Natural killer cell treated with Interleukin-12 subunit alpha and Interleukin-12 subunit beta and Interleukin-15 and Interleukin-18, amount 100 ng/mL, for 72 hours (primary cell): ENCODE measurements around the gene YWHAE. TPM values are rescaled to one million over a fixed set of nuclear protein-coding genes. Genes with fewer than 3 reads are reported as not detected.
"Not testable (repeated sequence)": the region's sequence is repeated elsewhere in the genome, so short reads cannot be mapped to it uniquely, and the experiment has no call there.

Experiments used
- ATAC-seq, 2 donors: fragments of 150-1000 bp; cut with Tn5 transposase in 1 of 2; sonication (Bioruptor Pico), chemical (Tn5 transposase) in 1 of 2; 2 replicates each; pipeline ENCODE4 v1.10.0; 2021
- DNase-seq: peaks from one replicate; pipeline ENCODE4 v3.0.0; 2022; ENCODE audit warnings: low spot score
- H3K27ac Mint-ChIP-seq, 2 donors: 1 replicate in 1 of 2; 2 replicates in 1 of 2; pipeline ENCODE4 v1.8.0; 2022; ENCODE audit warnings: mixed read lengths in 2 of 2, mild to moderate bottlenecking in 1 of 2, moderate library complexity in 1 of 2
- H3K27me3 Mint-ChIP-seq, 2 donors: 1 replicate in 1 of 2; 2 replicates in 1 of 2; pipeline ENCODE4 v1.8.0; 2022; ENCODE audit warnings: mixed read lengths in 2 of 2
- H3K36me3 Mint-ChIP-seq: one replicate; pipeline ENCODE4 v1.8.0; 2022; ENCODE audit warnings: mixed read lengths
- H3K4me1 Mint-ChIP-seq, 2 donors: 1 replicate in 1 of 2; 2 replicates in 1 of 2; pipeline ENCODE4 v1.8.0; 2022; ENCODE audit warnings: low read depth in 2 of 2, mixed read lengths in 2 of 2, mild to moderate bottlenecking in 1 of 2
- H3K4me3 Mint-ChIP-seq: one replicate; pipeline ENCODE4 v1.8.0; 2022; ENCODE audit warnings: mixed read lengths
- H3K9me3 Mint-ChIP-seq: 2 replicates; pipeline ENCODE4 v1.8.0; 2022; ENCODE audit warnings: mixed read lengths
- total RNA-seq, 2 donors: library from RNA; stranded (reverse); gene quantifications; one replicate each; pipeline ENCODE4 v1.2.3, GENCODE V29; 2022

Gene YWHAE
- total RNA-seq, 2 donors from 2014 or later: 365 to 407 TPM

DNA sequence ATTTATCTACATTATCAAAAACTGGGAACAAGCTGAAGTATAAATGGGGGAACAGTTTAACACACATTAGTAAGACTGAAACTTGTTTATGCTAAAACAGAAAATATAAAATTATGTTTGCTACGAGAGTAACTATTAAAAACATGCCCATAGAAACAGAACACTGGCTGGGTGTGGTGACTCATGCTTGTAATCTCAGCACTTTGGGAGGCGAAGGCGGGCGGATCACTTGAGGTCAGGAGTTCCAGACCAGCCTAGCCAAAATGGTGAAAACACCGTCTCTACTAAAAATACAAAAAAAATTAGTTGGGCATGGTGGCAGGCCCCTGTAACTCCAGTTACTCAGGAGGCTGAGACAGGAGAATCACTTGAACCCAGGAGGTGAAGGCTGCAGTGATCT is 39.7 kb downstream of the YWHAE start:
- H3K36me3 Mint-ChIP-seq: peaks cover 23% of the 10 kb centered on the region
- ATAC-seq: peak in 1 of 2 donors; percentile 60
- peak overlapping the region; percentile 45 for H3K4me3 Mint-ChIP-seq
- H3K27me3 Mint-ChIP-seq, H3K9me3 Mint-ChIP-seq, DNase-seq: not testable (repeated sequence)
- H3K4me1 Mint-ChIP-seq: peaks cover 36 to 53% of the 10 kb centered on the region in 2 donors
- H3K27ac Mint-ChIP-seq: peak overlapping the region; percentile 30 to 81

DNA sequence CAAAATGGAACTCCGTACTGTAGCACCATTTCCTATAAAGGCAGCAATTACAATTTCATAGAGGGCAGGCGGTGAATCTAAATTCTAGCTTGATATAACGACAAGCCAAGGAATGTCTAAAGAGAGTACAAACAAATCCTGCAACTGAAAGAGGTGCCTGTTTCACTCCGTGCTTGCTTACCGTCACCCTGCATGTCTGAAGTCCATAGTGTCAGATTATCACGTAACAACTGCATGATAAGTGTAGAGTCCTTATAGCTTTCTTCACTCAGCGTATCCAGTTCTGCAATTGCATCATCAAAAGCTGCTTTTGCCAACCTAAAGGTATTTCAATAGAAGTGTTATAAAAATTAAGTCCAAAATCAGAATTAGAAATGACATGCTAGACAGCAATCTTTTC is 46.0 kb downstream of the YWHAE start:
- DNase-seq: no peak
- Mint-ChIP-seq H3K4me3 (no peak overlapping the region), H3K27me3 (no peaks in the 10 kb centered on the region), H3K27ac (no peak overlapping the region), H3K4me1 (peaks cover 11 to 16% of the 10 kb centered on the region in 2 donors), H3K9me3 (no peaks in the 10 kb centered on the region), H3K36me3 (peaks cover 19% of the 10 kb centered on the region)
- ATAC-seq: no peak

DNA sequence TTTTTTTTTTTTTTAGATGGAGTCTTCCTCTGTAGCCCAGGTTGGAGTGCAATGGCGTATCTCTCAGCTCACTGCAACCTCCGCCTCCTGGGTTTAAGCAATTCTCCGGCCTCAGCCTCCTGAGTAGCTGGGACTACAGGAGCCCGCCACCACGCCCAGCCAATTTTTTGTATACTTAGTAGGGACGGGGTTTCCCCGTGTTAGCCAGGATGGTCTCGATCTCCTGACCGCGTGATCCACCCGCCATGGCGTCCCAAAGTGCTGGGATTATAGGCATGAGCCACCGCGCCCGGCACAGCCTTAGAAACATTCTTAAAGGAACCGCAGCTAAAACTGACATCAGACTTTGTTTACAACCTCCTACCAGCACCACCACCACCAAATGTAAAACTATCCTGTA is 47.5 kb downstream of the YWHAE start:
- Mint-ChIP-seq H3K27ac (peak overlapping the region in 1 of 2 donors; percentile 38), H3K4me1 (peaks cover 16% of the 10 kb centered on the region in 2 donors), H3K36me3 (peaks cover 19% of the 10 kb centered on the region)
- H3K9me3 Mint-ChIP-seq, DNase-seq, ATAC-seq, H3K4me3 Mint-ChIP-seq, H3K27me3 Mint-ChIP-seq: not testable (repeated sequence)

DNA sequence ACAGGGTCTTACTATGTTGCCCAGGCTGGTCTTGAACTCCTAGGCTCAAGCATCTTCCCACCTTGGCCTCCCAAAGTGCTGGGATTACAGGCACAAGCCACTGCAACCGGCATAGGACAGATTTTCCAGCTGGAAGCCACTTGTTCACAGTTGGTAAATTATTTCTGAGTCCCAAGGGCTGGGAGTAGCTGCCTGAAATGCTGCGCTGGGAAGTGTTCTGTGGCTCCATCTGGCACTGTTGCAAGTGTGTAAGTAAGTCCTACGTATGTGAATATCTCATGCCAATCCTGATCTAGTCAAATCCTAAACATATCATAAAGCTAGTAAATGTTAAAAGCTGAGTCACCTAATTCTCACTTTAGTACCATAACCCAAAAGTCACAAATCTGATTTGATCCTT is 48.1 kb downstream of the YWHAE start:
- ATAC-seq (no peak), DNase-seq (no peak)
- Mint-ChIP-seq H3K36me3 (peaks cover 19% of the 10 kb centered on the region), H3K27me3 (no peaks in the 10 kb centered on the region), H3K9me3 (no peaks in the 10 kb centered on the region), H3K4me3 (no peak overlapping the region), H3K27ac (no peak overlapping the region), H3K4me1 (peaks cover 18% of the 10 kb centered on the region in 2 donors)

DNA sequence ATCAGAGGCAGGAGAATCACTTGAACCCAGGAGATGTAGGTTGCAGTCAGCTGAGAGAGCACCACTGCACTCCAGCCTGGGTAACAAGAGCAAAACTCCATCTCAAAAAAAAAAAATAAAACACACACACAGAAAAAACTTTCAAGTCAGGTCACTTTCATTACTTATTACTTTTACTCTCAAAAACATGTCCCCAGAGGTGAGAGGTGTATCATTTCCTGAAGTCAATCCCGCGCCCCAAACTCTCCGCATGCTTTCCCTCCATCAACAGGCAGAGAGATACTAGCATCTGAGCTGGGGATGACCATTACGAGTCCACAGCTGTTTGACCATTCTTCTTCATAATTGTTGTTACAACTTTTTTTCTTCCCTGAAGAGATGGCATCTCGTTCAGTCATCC is 48.7 kb downstream of the YWHAE start:
- Mint-ChIP-seq H3K4me1 (peaks cover 16 to 21% of the 10 kb centered on the region in 2 donors), H3K27me3 (no peaks in the 10 kb centered on the region), H3K4me3 (no peak overlapping the region), H3K27ac (peak overlapping the region in 1 of 2 donors; percentile 59), H3K36me3 (peaks cover 19% of the 10 kb centered on the region), H3K9me3 (no peaks in the 10 kb centered on the region)
- ATAC-seq: no peak
- no peak for DNase-seq

DNA sequence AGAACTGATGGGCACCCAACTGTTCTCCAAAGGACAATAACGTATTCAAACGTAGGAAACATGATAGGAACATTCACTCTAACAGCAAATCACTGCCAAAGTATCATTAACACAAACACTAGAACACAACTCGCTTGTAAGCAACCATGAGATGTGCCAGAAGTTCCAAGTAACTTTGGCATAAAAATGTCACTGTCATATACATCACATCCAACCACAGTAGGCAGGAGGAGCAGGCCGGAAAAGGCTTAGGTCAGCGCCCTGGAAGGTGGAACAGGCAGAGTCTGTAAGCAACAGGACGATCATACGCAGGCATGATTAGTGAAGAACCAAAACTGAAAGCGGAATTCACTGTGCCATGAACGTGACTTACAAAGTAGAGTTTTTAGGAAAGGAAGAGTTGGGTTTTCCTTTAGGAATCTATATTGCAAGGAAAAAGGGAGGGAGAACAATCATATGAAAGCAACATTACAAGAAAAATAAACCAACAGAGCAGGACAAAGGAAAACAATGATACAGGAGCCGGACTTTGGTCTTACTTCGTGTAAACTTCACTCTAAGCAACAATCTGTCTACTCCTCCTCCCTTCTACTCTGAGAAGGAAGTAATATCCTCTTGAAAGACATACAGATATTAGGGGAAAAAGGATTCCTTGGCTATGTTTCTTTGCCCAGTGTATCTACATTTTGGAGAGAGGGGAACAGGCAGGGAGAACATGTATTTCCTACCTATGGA is 52.3 kb downstream of the YWHAE start:
- ATAC-seq: peak in 1 of 2 donors; percentile 69
- H3K27me3 Mint-ChIP-seq: no peaks in the 10 kb centered on the region

DNA sequence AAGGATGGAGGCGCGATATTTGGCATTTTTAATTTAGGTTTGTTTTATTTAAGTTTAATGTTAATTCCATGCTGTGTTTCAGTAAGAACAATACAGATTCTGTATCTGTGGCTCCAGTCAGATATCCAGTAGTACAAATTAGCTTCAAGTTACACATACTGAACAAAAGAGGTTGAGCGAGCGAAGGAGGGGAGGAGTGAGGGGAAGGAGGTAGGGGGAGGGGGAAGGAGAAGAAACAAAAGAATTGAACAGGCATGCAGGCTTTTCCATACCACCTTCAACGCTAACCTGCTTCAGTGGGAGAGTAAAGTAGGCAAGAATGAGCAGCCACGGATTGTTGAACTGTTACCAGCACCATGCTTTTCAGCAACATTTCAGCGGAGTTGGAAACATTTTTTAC is 55.5 kb downstream of the YWHAE start:
- Mint-ChIP-seq H3K4me3 (no peak overlapping the region), H3K27me3 (no peaks in the 10 kb centered on the region), H3K27ac (peak overlapping the region in 1 of 2 donors; percentile 63), H3K9me3 (no peaks in the 10 kb centered on the region), H3K4me1 (peaks cover 24% of the 10 kb centered on the region in 2 donors), H3K36me3 (peaks cover 21% of the 10 kb centered on the region)
- ATAC-seq (no peak), DNase-seq (no peak)

More for the DNA sequence above, 52.3 kb downstream of the YWHAE start:
- peak overlapping the region; percentile 8 to 70 for H3K27ac Mint-ChIP-seq
- DNase-seq: no peak
- H3K36me3 Mint-ChIP-seq: peaks cover 26% of the 10 kb centered on the region
- no peaks in the 10 kb centered on the region for H3K9me3 Mint-ChIP-seq
- peak overlapping the region; percentile 34 for H3K4me3 Mint-ChIP-seq
- H3K4me1 Mint-ChIP-seq: peaks cover 24 to 34% of the 10 kb centered on the region in 2 donors

DNA sequence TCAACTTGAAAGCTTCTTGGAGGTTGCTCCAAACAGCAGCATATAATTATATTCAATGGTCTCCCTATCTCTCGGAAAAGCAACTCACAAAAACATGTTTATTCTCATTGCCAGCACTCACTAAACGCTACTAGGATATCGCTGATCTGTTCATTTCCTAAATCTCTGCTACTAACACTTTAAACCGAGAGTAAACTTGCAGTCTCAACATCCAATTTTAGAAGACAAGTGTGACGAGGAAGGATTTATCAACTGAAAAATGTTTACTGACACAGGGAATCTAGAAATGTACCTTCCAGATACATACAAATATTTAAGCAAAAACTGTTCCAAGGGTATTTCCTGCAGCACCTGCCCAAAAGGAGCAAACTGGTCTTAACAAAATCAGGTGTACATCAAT is 56.5 kb downstream of the YWHAE start:
- Mint-ChIP-seq H3K27ac (peak overlapping the region in 1 of 2 donors; percentile 63), H3K9me3 (no peaks in the 10 kb centered on the region), H3K36me3 (peaks cover 21% of the 10 kb centered on the region)

DNA sequence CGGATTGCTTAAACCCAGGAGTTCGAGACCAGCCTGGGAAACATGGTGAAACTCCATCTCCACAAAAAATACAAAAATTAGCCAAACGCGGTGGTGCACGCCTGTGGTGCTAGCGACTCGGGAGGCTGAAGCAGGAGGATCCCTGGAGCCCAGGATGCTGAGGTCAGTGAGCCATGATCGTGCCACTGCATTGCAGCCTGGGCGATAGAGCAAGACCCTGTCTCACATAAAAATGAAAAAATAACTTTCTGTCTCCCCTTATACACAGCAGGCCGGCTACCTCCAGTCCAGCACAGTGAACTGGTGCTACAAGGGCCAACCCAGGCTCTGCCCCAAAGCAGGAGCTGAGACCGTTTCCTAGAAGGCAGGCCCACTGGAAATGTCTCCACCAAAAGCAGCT is 59.7 kb downstream of the YWHAE start:
- H3K4me1 Mint-ChIP-seq: peaks cover 11% of the 10 kb centered on the region in 2 donors
- H3K9me3 Mint-ChIP-seq: no peaks in the 10 kb centered on the region
- ATAC-seq (no peak), DNase-seq (no peak)
- H3K4me3 Mint-ChIP-seq: no peak overlapping the region
- no peak overlapping the region for H3K27ac Mint-ChIP-seq
- H3K27me3 Mint-ChIP-seq: no peaks in the 10 kb centered on the region
- peaks cover 15% of the 10 kb centered on the region for H3K36me3 Mint-ChIP-seq

More for the DNA sequence above, 56.5 kb downstream of the YWHAE start:
- ATAC-seq (no peak), DNase-seq (no peak)
- Mint-ChIP-seq H3K4me3 (no peak overlapping the region), H3K27me3 (no peaks in the 10 kb centered on the region), H3K4me1 (peaks cover 24% of the 10 kb centered on the region in 2 donors)

DNA sequence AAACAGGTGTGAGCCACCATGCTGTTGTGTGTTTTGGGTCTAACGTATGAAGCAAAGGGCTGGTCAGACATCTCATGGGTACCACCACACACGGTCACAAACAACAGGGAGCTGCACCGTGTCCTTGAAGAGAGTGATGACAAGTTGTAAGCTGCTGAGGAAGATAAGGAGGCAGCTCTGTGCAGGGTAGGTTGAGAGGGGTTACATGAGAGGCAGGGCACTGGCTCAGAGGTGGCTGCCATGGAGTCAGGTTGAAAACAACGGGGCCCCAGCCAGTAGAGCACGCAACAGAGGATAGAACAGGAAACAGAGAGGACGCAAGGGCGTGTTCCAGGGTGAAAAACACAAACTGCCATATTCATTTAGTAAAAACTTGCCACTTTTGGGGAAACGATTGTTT is 68.3 kb downstream of the YWHAE start:
- ATAC-seq (no peak), DNase-seq (no peak)
- no peaks in the 10 kb centered on the region for H3K36me3 Mint-ChIP-seq
- H3K27me3 Mint-ChIP-seq: peaks cover 0 to 2% of the 10 kb centered on the region in 2 donors
- peaks cover 7 to 13% of the 10 kb centered on the region in 2 donors for H3K4me1 Mint-ChIP-seq
- H3K27ac Mint-ChIP-seq: no peak overlapping the region
- H3K9me3 Mint-ChIP-seq: no peaks in the 10 kb centered on the region
- H3K4me3 Mint-ChIP-seq: peak overlapping the region; percentile 57

DNA sequence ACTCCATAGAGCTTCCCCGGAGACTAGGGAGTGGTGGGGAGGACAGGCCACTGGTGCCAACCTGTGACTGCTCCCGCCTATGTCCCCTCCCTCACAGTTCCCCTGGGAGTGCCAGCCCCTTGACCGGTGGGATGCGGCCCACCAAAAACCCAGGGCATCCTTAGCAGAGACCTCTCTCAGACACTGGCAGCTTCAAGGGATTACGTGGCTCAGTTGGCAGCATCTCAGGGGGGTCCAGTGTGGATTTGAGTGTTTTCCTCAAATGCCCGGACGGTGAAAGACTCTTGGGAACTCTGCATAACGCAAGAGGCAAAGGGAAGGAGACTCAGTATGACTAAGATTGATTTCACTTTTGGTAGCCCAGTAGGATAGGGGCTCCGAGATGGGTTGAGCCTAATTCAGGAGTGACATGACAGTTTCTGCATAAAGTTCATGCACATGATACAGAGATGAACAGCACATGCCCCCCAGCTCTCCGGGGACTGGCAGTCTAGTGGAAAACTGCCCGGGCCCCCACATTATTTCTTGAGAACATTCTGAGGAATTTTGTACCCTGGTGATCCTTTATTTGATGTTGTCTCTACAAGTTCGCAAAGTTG is 70.2 kb downstream of the YWHAE start:
- peaks cover 7 to 13% of the 10 kb centered on the region in 2 donors for H3K4me1 Mint-ChIP-seq
- ATAC-seq (no peak), DNase-seq (no peak)
- H3K27ac Mint-ChIP-seq: no peak overlapping the region
- H3K36me3 Mint-ChIP-seq: no peaks in the 10 kb centered on the region
- H3K9me3 Mint-ChIP-seq: no peaks in the 10 kb centered on the region
- H3K4me3 Mint-ChIP-seq: no peak overlapping the region
- peaks cover 0 to 2% of the 10 kb centered on the region in 2 donors for H3K27me3 Mint-ChIP-seq

DNA sequence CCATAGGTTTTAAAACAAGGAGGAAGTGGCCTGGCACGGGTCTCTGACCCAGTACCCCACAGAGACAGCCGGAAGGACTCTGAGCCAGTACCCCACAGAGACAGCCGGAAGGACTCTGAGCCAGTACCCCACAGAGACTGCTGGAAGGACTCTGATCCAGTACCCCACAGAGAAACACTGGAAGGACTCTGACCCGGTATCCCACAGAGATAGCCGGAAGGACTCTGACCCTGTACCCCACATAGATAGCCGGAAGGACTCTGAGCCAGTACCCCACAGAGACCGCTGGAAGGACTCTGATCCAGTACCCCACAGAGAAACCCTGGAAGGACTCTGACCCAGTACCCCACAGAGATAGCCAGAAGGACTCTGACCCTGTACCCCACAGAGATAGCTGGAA is 71.6 kb downstream of the YWHAE start:
- Mint-ChIP-seq H3K27me3 (peaks cover 6 to 7% of the 10 kb centered on the region in 2 donors), H3K9me3 (no peaks in the 10 kb centered on the region), H3K36me3 (no peaks in the 10 kb centered on the region), H3K27ac (no peak overlapping the region), H3K4me3 (no peak overlapping the region), H3K4me1 (peaks cover 11 to 19% of the 10 kb centered on the region in 2 donors)
- ATAC-seq: no peak
- no peak for DNase-seq

DNA sequence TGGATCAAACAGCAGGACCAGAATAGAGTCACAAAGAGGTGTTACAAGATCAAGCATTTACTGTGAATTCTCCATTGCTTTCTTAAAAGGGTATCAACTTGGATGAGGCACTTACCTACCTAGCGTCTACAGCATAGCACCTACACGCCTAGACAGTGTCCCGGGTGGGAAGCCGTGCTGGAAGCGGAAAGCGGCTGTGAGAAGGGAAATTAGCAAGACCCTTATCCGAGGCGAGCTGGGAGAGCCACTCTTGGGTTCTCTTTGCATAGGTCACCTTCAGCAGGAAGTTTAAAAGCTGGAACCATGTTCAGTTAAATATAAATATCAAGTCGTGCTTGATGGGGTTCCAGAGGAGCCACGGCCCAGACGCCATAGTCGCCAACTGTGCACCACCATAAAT is 74.3 kb downstream of the YWHAE start:
- peaks cover 4 to 5% of the 10 kb centered on the region in 2 donors for H3K4me1 Mint-ChIP-seq
- ATAC-seq (no peak), DNase-seq (no peak)
- no peaks in the 10 kb centered on the region for H3K36me3 Mint-ChIP-seq
- no peaks in the 10 kb centered on the region for H3K9me3 Mint-ChIP-seq
- H3K27ac Mint-ChIP-seq: no peak overlapping the region
- H3K27me3 Mint-ChIP-seq: peaks cover 4 to 6% of the 10 kb centered on the region in 2 donors
- no peak overlapping the region for H3K4me3 Mint-ChIP-seq

DNA sequence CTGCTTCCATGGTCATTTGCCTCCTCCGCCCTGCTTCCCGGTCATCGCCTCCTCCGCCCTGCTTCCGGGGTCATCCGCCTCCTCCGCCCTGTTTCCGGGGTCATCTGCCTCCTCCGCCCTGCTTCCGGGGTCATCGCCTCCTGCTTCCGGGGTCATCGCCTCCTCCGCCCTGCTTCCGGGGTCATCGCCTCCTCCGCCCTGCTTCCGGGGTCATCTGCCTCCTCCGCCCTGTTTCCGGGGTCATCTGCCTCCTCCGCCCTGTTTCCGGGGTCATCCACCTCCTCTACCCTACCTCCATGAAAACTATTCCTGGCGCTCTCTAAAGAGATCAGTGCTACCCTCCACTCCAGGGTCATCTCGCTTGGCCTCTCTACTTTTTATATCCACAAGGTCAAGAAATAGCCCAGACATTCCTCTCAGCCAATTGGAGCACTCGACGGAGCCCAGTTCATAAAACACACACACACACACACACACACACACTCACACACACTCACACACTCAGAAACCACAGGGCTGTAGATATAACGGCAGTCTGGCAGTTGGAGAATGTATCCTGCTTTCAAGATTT is 75.7 kb downstream of the YWHAE start:
- Mint-ChIP-seq H3K4me3 (no peak overlapping the region), H3K9me3 (no peaks in the 10 kb centered on the region), H3K27me3 (peaks cover 6% of the 10 kb centered on the region in 2 donors), H3K27ac (peak overlapping the region in 1 of 2 donors; percentile 40), H3K36me3 (no peaks in the 10 kb centered on the region), H3K4me1 (peaks cover 4 to 5% of the 10 kb centered on the region in 2 donors)
- DNase-seq (no peak), ATAC-seq (peak in 1 of 2 donors; percentile 53)
